ENCODE data around the gene P3H3. TPM values are rescaled to one million over a fixed set of nuclear protein-coding genes. Genes with fewer than 3 reads are reported as not detected.

The P3H3 gene
- total and polyA plus RNA-seq, 9 of the 15 experiments (the other 6 are each of a cell fraction or from before 2014, with no cell fraction given), result 0.03 to 15.0 (median 4.8) TPM

DNA sequence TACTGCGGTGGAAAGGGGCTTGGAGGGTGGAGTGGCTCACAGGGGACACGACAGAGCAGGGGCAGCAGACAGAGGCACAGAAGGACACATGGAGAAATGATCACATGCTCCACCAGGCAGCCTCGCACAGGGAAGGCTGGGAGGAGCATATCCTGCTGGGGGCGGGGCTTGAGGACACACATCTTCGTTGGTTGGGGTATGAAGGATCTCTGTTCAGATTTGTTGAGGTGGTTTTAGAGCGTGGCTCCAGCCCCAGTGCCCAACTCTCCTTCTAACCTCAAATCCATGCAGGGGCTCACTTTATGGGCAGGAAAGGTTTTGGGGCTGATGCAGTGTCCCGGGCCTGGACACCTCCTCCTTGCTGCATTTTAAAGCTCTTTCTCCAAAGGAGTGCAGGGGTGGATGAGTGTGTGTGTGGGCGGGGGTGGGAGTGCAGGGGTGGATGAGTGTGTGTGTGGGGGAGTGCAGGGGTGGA is 733 bp upstream of the P3H3 start (continued):
- no peak for TF ChIP-seq ZNF609 (CRISPR knock-in tag; IDR thresholded peaks at IDR 0.05; ENCODE audit: borderline replicate concordance)
- TF ChIP-seq JUN (IDR thresholded peaks at IDR 0.05; ENCODE audit: borderline replicate concordance, low read depth, low read length), result no peak
- TF ChIP-seq JUN (CRISPR knock-in tag; IDR thresholded peaks at IDR 0.05; ENCODE audit: borderline replicate concordance), result no peak
- TF ChIP-seq TCF15 (CRISPR knock-in tag; IDR thresholded peaks at IDR 0.05), result no peak
- no peak for TF ChIP-seq DMBX1 (CRISPR knock-in tag; IDR thresholded peaks at IDR 0.05; ENCODE audit: borderline replicate concordance)
- no peak for TF ChIP-seq E2F5 (CRISPR knock-in tag; IDR thresholded peaks at IDR 0.05)
- no peak for TF ChIP-seq ZNF12 (CRISPR knock-in tag; IDR thresholded peaks at IDR 0.05)
- TF ChIP-seq ZNF780A (CRISPR knock-in tag; IDR thresholded peaks at IDR 0.05), result no peak
- no peak for TF ChIP-seq JUND (IDR thresholded peaks at IDR 0.05; ENCODE audit: borderline replicate concordance, low read depth, low read length)
- no peak for TF ChIP-seq JUND (tag; IDR thresholded peaks at IDR 0.05; ENCODE audit: borderline replicate concordance, low read depth, low read length)
- TF ChIP-seq ZNF431 (CRISPR knock-in tag; IDR thresholded peaks at IDR 0.05), result no peak
- TF ChIP-seq HNRNPK (IDR thresholded peaks at IDR 0.05; ENCODE audit: low read depth, low read length, poor library complexity, severe bottlenecking), result no peak
- TF ChIP-seq SP1 (CRISPR knock-in tag; IDR thresholded peaks at IDR 0.05), result no peak
- TF ChIP-seq ZNF695 (CRISPR knock-in tag; IDR thresholded peaks at IDR 0.05), result no peak
- no peak for TF ChIP-seq STAT5B (CRISPR knock-in tag; IDR thresholded peaks at IDR 0.05)
- no peak for TF ChIP-seq MEF2D (tag; conservative IDR thresholded peaks at IDR 0.05; ENCODE audit: low read depth)
- no peak for TF ChIP-seq GTF2A2 (tag; IDR thresholded peaks at IDR 0.05)
- no peak for TF ChIP-seq CCNT2 (IDR thresholded peaks at IDR 0.05; ENCODE audit: borderline replicate concordance, extremely low read depth, insufficient read length, low read depth, low read length)
- TF ChIP-seq, protein P1, sequence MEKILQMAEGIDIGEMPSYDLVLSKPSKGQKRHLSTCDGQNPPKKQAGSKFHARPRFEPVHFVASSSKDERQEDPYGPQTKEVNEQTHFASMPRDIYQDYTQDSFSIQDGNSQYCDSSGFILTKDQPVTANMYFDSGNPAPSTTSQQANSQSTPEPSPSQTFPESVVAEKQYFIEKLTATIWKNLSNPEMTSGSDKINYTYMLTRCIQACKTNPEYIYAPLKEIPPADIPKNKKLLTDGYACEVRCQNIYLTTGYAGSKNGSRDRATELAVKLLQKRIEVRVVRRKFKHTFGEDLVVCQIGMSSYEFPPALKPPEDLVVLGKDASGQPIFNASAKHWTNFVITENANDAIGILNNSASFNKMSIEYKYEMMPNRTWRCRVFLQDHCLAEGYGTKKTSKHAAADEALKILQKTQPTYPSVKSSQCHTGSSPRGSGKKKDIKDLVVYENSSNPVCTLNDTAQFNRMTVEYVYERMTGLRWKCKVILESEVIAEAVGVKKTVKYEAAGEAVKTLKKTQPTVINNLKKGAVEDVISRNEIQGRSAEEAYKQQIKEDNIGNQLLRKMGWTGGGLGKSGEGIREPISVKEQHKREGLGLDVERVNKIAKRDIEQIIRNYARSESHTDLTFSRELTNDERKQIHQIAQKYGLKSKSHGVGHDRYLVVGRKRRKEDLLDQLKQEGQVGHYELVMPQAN (IDR thresholded peaks at IDR 0.05; ENCODE audit: borderline replicate concordance), result no peak
- no peak for TF ChIP-seq CCAR2 (IDR thresholded peaks at IDR 0.05; ENCODE audit: low read depth, low read length)
- TF ChIP-seq ZNF316 (IDR thresholded peaks at IDR 0.05), result no peak
- TF ChIP-seq, protein P2, sequence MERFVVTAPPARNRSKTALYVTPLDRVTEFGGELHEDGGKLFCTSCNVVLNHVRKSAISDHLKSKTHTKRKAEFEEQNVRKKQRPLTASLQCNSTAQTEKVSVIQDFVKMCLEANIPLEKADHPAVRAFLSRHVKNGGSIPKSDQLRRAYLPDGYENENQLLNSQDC (CRISPR knock-in tag; IDR thresholded peaks at IDR 0.05), result no peak

Measured in K562 (cell line).